ENCODE data around the gene COPS9.

Gene COPS9

GRCh38 chr2:240147382-240147781 is 11.3 kb upstream of the COPS9 start:
- DNase-seq: no peak

DNA sequence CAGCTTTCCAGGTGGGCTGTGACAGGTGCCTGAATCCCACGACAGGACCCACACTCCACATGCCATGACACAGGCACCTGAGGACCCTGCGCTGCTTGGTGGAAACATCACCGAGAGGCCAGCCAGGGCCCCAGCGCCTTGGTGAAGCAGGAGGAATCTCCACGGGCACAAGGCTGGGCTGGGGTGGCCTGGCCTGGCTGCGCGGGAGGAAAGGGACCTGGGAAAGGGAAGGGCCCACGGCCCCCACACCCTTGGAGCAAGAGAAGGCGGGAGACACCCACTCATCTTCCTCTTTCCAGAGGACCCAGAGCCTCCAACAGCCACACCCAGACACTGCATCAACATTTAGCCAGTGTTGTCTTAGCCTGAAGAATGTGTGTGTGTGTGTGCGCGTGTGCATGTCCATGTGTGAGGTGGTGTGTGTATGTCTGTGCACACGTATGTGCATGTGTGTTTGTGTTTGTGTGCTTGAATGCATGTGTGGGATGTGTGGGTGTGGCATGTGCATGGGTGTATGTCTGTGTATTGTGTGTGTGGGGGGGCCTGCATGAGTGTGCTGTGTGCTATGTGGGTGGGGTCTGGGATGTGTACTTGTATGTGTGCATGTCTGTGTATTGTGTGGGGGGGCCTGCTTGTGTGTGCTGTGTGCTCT is 10.6 kb upstream of the COPS9 start:
- peak in 3 of 4 experiments; percentile 20 to 50 (median 44) for DNase-seq

DNA sequence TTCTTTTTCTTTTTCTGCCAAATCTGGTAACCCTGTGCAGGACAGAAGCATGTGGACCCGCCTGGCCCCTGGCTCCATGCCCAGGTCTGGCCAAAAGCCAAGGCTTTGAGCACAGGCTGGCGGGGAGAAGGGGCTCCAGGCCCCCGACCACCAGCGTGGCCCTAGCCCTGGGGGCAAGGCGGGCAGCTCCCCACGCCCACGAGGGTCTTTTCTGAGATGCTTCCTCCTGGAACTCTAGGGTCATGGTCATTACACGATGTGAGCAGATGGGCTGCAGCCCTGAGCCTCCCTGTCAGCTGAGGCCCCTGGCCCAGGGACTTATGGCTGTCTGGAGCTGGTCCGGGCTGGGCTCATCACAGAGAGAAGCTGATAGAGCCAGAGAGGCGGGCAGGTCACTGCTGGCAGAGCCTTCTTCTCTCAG is 10.0 kb upstream of the COPS9 start:
- no peak for DNase-seq

GRCh38 chr2:240145461-240145860 is 9.4 kb upstream of the COPS9 start:
- no peak for DNase-seq

GRCh38 chr2:240144649-240145261 is 8.7 kb upstream of the COPS9 start:
- no peak for DNase-seq

GRCh38 chr2:240143801-240144648 is 7.9 kb upstream of the COPS9 start:
- DNase-seq: peak; percentile 68 to 86 (median 80)

- no peak for DNase-seq
Observed at GRCh38 chr2:240143276-240143675, 7.2 kb upstream of the COPS9 start.

GRCh38 chr2:240142859-240143258 is 6.8 kb upstream of the COPS9 start:
- DNase-seq: no peak

DNA sequence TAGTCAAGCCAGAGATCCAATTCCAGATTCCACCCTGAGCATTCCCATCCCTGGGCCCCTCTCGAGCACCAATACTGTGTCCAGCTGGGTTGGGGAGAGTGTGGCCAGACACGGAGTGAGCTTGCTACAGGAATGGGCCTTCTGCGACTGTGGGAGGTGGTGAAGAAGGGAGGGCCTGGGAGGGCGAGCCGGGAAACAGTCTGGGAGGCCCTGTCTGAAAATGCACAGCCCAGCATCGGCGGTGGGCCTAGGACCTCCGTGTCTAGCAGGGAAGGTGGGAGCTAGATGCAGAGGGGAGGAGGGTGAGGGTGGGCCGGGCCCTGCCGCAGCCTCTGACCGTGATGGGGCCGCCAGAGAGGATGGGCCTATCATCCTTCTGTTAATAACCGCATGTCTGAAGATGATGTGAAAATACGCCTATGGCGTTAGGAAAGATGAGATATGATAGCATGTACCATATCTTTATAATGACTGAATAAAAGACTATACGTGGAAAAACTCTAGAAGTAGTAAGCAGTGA is 6.2 kb upstream of the COPS9 start:
- no peak for DNase-seq

DNA sequence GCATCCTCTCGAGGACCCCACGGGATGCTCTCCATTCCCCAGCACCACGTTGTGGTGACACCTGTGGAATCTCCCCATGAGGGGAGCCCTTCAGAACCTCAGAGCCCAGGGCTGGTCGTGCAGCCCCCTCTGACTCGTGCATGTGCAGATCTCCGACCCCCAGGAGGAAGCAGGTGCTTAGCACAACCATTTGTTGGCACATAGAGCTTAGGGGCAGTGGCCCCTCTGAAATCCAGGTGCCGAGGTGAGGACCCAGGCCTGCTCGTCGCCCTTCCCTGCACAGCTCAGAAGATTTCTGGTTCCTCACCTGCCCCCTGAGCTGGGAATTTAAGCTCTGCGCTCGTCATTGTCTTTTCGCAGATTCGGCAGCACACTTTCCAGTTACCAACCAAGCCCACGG is 5.6 kb upstream of the COPS9 start:
- no peak for DNase-seq

- DNase-seq: no peak
Observed at GRCh38 chr2:240140920-240141319, 4.8 kb upstream of the COPS9 start.

DNA sequence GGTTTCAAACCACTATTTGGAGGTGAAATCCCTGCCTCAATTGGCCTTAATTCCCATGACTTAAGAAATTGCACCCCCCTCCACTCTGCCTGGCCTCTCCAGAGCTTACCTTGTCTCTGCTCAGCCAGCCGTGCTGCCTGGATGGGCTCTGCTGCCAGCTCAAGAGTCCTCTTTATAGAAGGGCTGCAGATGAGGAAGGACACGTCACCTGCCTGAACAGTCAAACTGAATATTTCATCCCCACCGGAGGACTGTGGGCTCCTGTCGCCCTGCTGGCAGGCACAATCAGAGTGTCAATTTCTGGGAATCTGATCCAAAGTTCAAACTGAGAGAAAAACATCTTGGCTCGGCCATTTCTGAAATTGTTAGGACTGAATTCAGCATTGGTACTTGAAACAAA is 4.4 kb upstream of the COPS9 start, which contains the start of gene OTOS:
OTOS (minus strand) TSS at position 148 of the 400 bp plus-strand sequence. CDS start 332 bp downstream, outside the sequence.
- DNase-seq: no peak

DNA sequence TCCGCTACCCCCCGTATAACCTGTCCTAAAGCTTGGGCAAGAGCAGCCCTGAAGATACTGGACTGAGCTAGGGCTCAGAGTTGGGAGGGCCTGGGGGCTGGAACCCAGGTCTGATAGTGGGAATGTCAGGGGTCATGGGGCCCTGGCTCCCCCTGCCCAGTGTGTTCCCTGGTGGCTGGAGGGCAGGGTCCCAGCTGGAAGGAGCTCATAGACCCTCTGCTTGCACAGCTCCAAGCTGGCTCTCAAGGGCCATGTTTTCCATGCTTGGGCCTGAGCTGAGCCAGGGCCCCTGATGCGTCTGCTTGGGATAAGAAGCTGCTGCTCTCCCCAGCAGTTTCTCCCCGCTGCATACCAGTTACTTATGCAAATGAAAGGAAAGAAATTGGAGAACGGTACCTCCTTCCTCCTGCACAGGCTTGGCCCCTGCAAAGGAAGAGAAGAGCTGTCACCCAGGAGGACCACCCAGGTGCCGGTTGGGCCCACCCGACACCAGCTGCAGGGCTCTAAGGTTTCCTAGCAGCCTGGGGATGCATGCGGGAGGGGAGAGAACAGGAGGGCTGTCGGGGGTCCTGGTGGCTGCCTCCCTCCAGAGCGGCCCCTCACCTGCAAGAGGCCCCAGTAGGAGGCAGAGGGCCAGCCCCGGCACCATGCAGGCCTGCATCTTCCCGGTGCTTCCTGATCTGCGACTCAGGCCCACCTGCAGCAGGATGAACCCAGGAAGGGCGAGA is 3.7 kb upstream of the COPS9 start:
- no peak for DNase-seq

DNA sequence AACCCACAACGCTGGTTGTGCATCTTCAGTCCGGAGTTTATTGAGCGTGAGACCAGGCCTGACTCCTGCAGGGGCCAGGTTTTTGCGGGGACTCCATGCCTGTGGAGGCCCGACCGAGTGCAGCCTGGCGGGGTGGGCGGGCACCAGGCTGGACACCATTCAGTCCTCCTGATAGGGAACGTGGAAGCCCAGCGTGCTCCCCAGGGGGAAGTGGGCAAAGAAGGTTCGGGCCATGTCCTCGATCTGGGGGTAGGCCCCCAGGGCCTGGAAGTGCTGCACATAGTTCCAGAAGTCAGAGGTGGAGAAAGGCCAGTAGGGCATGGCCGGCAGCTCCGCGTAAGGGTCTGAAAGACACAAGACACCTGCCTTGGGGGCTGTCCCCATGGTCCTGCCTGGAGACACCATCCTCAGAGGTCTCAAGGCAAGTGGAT is 2.9 kb upstream of the COPS9 start:
- no peak for DNase-seq

- DNase-seq: no peak
Observed at GRCh38 chr2:240138254-240138984, 2.3 kb upstream of the COPS9 start.

DNA sequence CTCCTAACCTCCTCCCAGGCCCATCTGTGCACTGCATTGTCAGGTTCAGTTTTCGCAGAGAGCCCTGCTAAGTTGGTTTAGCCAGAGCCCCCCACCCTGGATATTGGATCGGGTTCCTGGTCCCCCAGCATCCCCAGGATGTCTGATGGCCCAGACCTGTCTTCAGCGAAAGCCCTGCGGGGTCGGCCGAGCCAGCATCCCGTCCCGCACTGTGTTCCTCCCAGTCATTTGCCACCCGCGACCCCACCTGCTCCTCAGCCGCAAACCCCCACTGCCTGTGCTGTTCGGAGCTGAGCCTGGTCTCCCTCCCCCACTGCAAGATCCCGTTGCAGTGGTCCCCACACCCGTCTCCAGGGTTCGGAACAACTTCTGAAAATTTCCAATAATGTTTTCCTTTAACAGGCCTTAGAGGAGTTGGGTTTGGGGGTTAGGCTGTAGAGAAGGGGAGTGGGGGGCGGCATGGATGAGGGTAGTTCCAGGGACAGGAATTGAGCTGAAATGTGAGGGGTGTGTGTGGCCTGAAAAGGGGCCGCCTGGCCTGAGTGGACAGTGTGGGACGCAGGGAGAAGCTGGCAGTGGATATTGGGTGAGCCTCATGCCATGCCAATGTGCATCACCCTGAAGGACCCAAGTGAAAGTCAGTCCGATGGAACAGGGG is 1.6 kb upstream of the COPS9 start:
- no peak for DNase-seq

DNA sequence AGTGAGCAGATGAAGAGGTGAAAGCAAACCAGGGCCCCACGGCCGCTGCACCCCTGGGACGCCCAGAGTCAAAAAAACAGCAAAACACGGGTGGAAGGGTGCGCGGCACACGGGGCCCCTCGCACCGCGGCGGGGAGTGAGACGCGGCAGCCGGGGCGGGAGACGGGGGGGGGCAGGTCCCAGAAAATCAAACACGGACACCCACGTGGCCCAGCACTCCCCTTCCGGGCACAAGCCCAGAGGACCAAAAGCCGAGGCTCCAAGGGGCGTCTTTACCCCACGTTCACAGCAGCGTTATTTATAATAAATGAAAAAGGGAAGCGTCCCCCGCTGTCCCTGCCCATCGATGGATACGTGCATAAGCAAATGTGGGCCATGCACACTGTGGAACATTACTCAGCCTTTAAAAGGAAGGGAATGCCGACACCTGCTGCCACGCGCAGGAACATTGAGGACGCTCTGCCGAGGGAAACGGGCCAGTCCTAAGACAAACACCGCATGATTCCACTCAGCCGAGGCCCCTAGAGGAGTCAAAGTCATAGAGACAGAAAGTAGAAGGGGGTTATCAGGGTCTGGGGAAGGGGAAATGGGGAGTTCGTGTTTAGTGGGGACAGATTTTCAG is 677 bp upstream of the COPS9 start:
- DNase-seq: peak; percentile 6 to 48 (median 24)

GRCh38 chr2:240135706-240136012 is 446 bp downstream of the COPS9 start:
- DNase-seq: peak in 1 of 4 experiments; percentile 39

DNA sequence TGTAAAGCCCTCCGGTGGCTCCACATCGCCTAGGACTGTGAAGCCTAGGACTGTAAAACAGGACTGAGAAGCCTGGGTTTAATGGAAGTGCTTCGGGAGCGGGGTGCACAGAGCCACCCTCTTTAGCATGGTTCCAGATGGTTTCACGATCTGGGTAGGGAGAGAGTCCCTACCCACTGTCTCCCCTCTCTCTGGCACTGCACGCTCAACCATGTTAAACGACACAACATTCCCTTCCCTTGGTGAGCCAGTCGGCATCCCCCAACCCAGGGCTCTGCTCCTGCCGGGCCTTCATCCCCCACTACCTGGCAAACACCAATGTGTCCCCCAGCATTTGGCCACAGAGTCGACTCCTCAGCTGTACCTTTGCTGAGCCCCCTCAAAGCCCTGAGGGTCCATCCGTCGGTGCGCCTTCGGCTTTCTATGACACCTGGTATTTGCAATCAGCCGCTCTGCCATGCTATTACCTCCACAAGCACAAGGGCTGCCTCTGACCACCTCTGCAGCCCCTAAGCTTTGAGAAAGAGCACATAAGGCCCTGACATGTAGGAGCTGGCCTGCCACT is 1.1 kb downstream of the COPS9 start:
- DNase-seq: no peak

GRCh38 chr2:240134466-240134865 is 1.6 kb downstream of the COPS9 start:
- no peak for DNase-seq

GRCh38 chr2:240133401-240133800 is 2.7 kb downstream of the COPS9 start:
- no peak for DNase-seq
